Activated T-helper 2 cell treated with anti-CD3 and anti-CD28 coated beads, Interferon-gamma antibody, Interleukin-2, Interleukin-4, amounts not matched to agents 10 μg/mL and 5 μg/mL and 100 μg/mL, durations not matched to agents 14 hours and 24 hours and 36 hours (primary cell): ENCODE measurements around the gene MMP3. TPM values are rescaled to one million over a fixed set of nuclear protein-coding genes. Genes with fewer than 3 reads are reported as not detected.

Experiments
- DNase-seq: peaks from one replicate; pipeline ENCODE4 v3.0.0; 2021; ENCODE audit warnings: low spot score
- H3K27ac Mint-ChIP-seq: one replicate; pipeline ENCODE4 v1.8.0; 2021; ENCODE audit warnings: mixed read lengths
- H3K27me3 Mint-ChIP-seq: one replicate; pipeline ENCODE4 v1.8.0; 2021; ENCODE audit warnings: low read depth, mixed read lengths
- H3K36me3 Mint-ChIP-seq: one replicate; pipeline ENCODE4 v1.8.0; 2021; ENCODE audit warnings: low read depth, mixed read lengths
- H3K4me1 Mint-ChIP-seq: one replicate; pipeline ENCODE4 v1.8.0; 2021; ENCODE audit warnings: low read depth, mixed read lengths
- H3K4me3 Mint-ChIP-seq: one replicate; pipeline ENCODE4 v1.8.0; 2021; ENCODE audit warnings: low read depth, mild to moderate bottlenecking, moderate library complexity, mixed read lengths
- H3K9me3 Mint-ChIP-seq: one replicate; pipeline ENCODE4 v1.8.0; 2021; ENCODE audit warnings: mixed read lengths
- intact Hi-C: fragments of 100-400 bp; cut with micrococcal nuclease; formaldehyde crosslinking; loops from one replicate; pipeline ENCODE4 v1.15.1; 2023
- total RNA-seq: library from RNA; stranded (reverse); gene quantifications from 2 replicates; pipeline ENCODE4 v1.2.3, GENCODE V29; 2022

MMP3 gene
- total RNA-seq, 1 donor from 2014 or later, result not detected

DNA sequence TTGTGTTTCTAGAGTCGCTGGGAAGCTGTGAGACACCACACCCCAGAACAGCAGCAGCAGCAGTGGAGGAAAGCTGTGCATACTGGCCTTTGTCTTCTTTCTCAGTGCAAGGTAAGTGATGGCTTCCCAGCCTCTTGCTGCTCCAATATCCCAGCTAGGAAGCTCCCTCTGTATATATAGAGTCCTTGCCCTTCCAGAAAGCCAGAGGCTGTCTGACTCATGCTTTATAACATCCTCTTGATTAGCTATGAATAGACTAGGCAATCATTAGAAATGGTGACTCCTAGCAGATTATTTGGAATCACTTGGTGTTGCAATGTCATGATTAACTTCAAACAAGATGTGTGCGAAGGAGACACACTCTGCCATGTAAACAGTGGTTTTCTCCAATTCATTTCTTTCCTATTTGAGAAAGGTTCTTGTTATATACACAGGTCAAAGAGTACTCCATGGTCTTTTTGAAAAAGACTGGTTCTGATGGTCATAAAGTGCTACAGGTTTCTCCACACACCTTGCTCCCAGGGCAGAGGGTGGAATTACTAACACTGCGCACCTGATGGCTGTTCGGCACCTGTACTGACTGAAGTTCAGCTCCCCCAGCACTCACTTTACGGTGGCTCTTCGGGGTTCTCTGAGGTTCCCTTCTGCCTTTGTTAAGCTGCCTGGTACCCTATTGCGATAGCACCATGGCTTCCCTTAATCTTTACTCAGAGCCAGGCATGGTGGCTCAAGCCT, 45.2 kb downstream of the MMP3 start, which contains the start of gene MMP1:
Gene MMP1, minus strand, starts transcription at position 149 of the 735 bp plus-strand sequence. Its CDS starts 68 bp downstream, at position 81.
- no peaks in the 10 kb centered on the region for H3K27me3 Mint-ChIP-seq
- intact Hi-C loops, result no loop called here
- no peaks in the 10 kb centered on the region for H3K36me3 Mint-ChIP-seq

DNA sequence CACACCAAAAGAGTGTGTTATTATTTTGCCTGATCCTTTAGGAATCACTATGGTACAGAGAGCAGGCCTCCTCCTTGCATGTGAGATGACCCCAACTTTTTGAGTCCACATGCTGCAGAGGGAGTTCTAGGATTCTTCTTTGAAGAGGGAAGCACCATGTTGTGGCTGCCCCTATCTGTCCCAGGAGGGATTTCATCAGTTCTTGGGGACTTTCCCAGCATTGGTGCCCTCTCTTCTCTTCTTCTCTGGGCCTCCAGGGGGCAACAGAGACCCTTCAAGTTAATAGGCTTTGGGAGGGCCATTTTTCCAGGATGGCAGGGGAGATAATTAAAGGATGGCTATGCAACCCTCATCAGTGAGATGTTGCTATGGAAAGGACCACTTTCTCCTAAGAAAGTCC, 49.0 kb downstream of the MMP3 start:
- H3K27ac Mint-ChIP-seq, result no peak overlapping the region
- H3K27me3 Mint-ChIP-seq, result no peaks in the 10 kb centered on the region
- no peaks in the 10 kb centered on the region for H3K36me3 Mint-ChIP-seq
- no peak overlapping the region for H3K4me3 Mint-ChIP-seq
- DNase-seq, result no peak
- intact Hi-C loops, result no loop called here
- no peaks in the 10 kb centered on the region for H3K9me3 Mint-ChIP-seq
- no peaks in the 10 kb centered on the region for H3K4me1 Mint-ChIP-seq

More for the DNA sequence above, 45.2 kb downstream of the MMP3 start, which contains the start of gene MMP1:
- Mint-ChIP-seq H3K4me1 (no peaks in the 10 kb centered on the region), H3K4me3 (no peak within 1 kb of the TSS), H3K27ac (no peak within 1 kb of the TSS), H3K9me3 (no peaks in the 10 kb centered on the region)
- no peak for DNase-seq

DNA sequence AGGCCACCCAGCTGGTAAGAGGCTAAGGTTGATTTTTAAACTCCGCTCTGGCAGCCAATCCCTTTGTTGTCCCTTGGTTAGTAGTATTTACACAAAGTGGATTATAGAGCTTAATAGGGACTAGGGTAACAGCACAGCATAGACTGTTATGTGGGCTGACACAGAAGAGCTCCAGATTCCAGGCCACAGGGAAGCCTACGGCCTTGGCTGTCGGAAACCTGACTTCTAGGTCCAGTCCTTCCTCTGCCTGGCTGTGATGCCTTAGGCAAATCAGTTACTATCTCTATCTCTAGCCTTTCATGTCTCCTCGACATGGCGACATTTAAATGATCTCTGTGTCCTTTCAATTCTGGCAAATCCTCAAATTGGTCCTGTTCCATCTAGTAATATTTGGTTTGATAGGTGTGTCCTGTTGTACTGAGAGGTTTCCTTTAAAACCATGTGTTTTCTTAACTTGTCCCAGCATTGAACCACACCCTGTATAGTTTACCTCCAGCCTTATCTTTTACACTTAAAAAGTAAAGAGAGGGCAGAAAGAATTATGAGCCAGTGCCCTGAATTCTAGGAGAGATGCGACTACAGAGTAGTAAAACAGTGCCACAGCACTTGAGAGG, 49.6 kb downstream of the MMP3 start:
- Mint-ChIP-seq H3K4me3 (no peak overlapping the region), H3K4me1 (no peaks in the 10 kb centered on the region), H3K36me3 (no peaks in the 10 kb centered on the region), H3K9me3 (no peaks in the 10 kb centered on the region), H3K27me3 (no peaks in the 10 kb centered on the region), H3K27ac (no peak overlapping the region)
- intact Hi-C loops, result no loop called here
- no peak for DNase-seq

DNA sequence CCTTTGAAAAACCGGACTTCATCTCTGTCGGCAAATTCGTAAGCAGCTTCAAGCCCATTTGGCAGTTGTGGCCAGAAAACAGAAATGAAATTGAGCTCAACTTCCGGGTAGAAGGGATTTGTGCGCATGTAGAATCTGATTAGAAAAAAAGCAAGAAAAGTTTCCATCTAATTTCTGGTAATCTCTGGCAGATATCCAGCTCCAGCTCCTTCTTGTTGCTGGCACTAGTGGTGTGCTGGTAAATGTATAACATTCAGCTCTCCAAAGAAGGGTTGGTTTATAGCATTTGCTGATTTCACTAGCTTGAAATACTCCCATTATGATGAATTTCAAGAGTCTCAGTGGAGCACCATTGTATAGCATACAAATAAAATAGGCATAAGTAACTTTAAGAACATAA, 50.8 kb downstream of the MMP3 start:
- Mint-ChIP-seq H3K4me1 (no peaks in the 10 kb centered on the region), H3K27me3 (no peaks in the 10 kb centered on the region), H3K4me3 (no peak overlapping the region), H3K36me3 (no peaks in the 10 kb centered on the region), H3K27ac (no peak overlapping the region), H3K9me3 (no peaks in the 10 kb centered on the region)
- no peak for DNase-seq
- intact Hi-C loops, result no loop called here

DNA sequence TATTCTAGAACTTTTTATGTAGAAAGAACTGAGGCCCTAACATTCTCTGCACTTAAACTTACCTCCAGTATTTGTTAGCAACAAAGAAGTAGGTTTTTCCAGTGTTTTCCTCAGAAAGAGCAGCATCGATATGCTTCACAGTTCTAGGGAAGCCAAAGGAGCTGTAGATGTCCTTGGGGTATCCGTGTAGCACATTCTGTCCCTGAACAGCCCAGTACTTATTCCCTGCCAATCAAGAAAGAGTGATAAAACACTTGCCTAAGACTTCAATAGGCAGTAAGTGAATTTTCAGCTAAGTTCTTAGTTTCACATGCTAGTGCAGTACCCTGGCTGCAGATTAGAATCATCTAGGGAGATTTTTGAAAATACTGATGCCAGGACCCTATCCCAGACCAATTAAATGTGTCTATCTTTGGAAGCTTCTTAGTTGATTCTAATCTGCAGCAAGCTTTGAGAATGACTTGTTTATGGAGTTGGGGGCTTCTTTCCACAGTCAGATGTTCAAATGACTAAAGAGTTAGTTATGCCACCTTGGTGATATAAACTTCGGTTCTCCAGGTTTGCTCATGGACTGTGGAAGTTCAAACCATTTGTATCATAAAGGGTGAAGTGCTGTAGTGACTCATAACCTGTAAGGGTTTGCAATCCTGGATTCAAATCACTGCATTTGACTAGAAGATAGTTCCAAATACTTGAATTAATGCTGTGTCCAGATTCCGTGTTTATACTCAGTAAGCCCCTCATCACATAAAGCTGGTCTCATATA, 52.0 kb downstream of the MMP3 start:
- Mint-ChIP-seq H3K4me3 (no peak overlapping the region), H3K27me3 (no peaks in the 10 kb centered on the region), H3K27ac (no peak overlapping the region), H3K36me3 (no peaks in the 10 kb centered on the region), H3K4me1 (no peaks in the 10 kb centered on the region), H3K9me3 (no peaks in the 10 kb centered on the region)
- no peak for DNase-seq
- intact Hi-C loops, result no loop called here

DNA sequence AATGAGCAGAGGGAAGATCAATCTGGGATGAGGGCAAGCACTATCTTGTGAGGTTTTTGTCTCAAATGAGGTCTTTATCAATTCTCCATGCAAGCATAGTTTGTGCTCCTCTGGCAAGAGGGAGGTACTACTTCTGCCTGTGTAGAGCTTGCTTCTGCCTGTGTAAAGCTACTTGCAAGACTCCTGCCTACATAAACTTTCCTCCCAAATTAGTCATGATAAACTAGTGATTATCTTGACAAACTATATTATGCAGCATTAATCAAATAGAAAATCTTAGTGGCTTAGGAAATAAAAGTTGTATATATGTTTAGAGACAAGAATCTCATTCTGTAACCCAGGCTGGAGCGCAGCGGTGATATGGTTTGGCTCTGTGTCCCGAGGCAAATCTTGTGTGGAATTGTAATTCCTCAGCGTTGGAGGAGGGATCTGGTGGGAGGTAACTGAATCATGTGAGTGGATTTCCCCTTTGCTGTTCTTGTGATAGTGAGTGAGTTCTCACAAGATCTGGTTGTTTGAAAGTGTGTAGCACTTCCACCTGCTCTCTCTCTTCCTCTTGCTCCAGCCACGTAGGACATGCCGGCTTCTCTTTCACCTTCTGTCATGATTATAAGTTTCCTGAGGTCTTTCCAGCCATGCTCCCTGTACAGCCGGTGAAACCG, 54.9 kb downstream of the MMP3 start:
- H3K9me3 Mint-ChIP-seq, result no peaks in the 10 kb centered on the region
- no peaks in the 10 kb centered on the region for H3K36me3 Mint-ChIP-seq
- no peak overlapping the region for H3K4me3 Mint-ChIP-seq
- no peak overlapping the region for H3K27ac Mint-ChIP-seq
- intact Hi-C loops, result no loop called here
- DNase-seq, result no peak
- no peaks in the 10 kb centered on the region for H3K27me3 Mint-ChIP-seq
- no peaks in the 10 kb centered on the region for H3K4me1 Mint-ChIP-seq

Other genes starting within 250 kb of the MMP3 start
- gene MMP20, start 218.3 kb downstream of the MMP3 start, total RNA-seq, result not detected in 2 replicates
- gene MMP27, start 137.8 kb downstream of the MMP3 start, total RNA-seq, result not detected in 2 replicates
- gene MMP8, start 118.7 kb downstream of the MMP3 start, total RNA-seq, result not detected in 2 replicates
- not detected in 2 replicates for gene MMP10, start 63.0 kb downstream of the MMP3 start, total RNA-seq
- not detected in 2 replicates for gene MMP1, start 45.4 kb downstream of the MMP3 start, total RNA-seq
- not detected in 2 replicates for gene MMP12, start 31.4 kb upstream of the MMP3 start, total RNA-seq
- gene MMP13, start 112.1 kb upstream of the MMP3 start, total RNA-seq, result not detected in 2 replicates
- gene DCUN1D5, start 248.6 kb upstream of the MMP3 start, total RNA-seq, result 59.7 and 66.6 TPM in 2 replicates